BLaER1 treated with 17β-estradiol and CSF1 and Interleukin-3, amounts not matched to agents 10 nM and 100 nM (cell line): ENCODE results near the gene CLEC14A.

Experiments
- H3K27ac ChIP-seq, 11 experiments: shearing (Covaris generic); formaldehyde crosslinking; 2 replicates each; pipeline ENCODE4 v1.8.1; 2022
- H3K27me3 ChIP-seq, 11 experiments: shearing (Covaris generic); formaldehyde crosslinking; 2 replicates each; pipeline ENCODE4 v1.8.1; 2022
- H3K36me3 ChIP-seq, 11 experiments: shearing (Covaris generic); formaldehyde crosslinking; 2 replicates each; pipeline ENCODE4 v1.8.1; 2022
- H3K4me1 ChIP-seq, 10 experiments: shearing (Covaris generic); formaldehyde crosslinking; 2 replicates each; pipeline ENCODE4 v1.8.1; 2022
- H3K4me2 ChIP-seq, 11 experiments: shearing (Covaris generic); formaldehyde crosslinking; 2 replicates each; pipeline ENCODE4 v1.8.1; 2022
- H3K4me3 ChIP-seq, 10 experiments: shearing (Covaris generic); formaldehyde crosslinking; 2 replicates each; pipeline ENCODE4 v1.8.1; 2022
- H3K9ac ChIP-seq, 11 experiments: shearing (Covaris generic); formaldehyde crosslinking; 2 replicates each; pipeline ENCODE4 v1.8.1; 2022
- H3K9me3 ChIP-seq, 11 experiments: shearing (Covaris generic); formaldehyde crosslinking; replicated peaks in 1 of 11; 2 replicates each; pipeline ENCODE4 v1.8.1; 2022
- H4K20me1 ChIP-seq, 11 experiments: shearing (Covaris generic); formaldehyde crosslinking; 2 replicates each; pipeline ENCODE4 v1.8.1; 2022
- Cebpa-rat ChIP-seq, 11 experiments: shearing (Covaris generic); IDR thresholded peaks; 2 replicates each; pipeline ENCODE4 v1.8.1; 2022

Gene CLEC14A

GRCh38 chr14:38226366-38226765, 29.5 kb downstream of the CLEC14A start:
- no peak overlapping the region for H3K9ac ChIP-seq
- no peaks in the 10 kb centered on the region for H3K4me1 ChIP-seq
- H3K36me3 ChIP-seq = no peaks in the 10 kb centered on the region
- H3K27ac ChIP-seq = no peak overlapping the region
- no peak overlapping the region for H3K4me2 ChIP-seq
- H3K9me3 ChIP-seq = peaks cover 0 to 7% (median 0%) of the 10 kb centered on the region in 11 experiments; a peak in 4 of 22 replicates
- TF ChIP-seq Cebpa-rat (IDR thresholded peaks at IDR 0.05) = no peak
- H3K4me3 ChIP-seq = no peak overlapping the region
- H4K20me1 ChIP-seq = no peaks in the 10 kb centered on the region
- no peaks in the 10 kb centered on the region for H3K27me3 ChIP-seq

GRCh38 chr14:38225946-38226345, 29.9 kb downstream of the CLEC14A start:
- H3K4me2 ChIP-seq = no peak overlapping the region
- no peaks in the 10 kb centered on the region for H3K27me3 ChIP-seq
- TF ChIP-seq Cebpa-rat (IDR thresholded peaks at IDR 0.05) = no peak
- H3K27ac ChIP-seq = no peak overlapping the region
- H3K9me3 ChIP-seq = peaks cover 0 to 4% (median 0%) of the 10 kb centered on the region in 11 experiments; a peak in 4 of 22 replicates
- H3K36me3 ChIP-seq = no peaks in the 10 kb centered on the region
- no peaks in the 10 kb centered on the region for H4K20me1 ChIP-seq
- H3K4me1 ChIP-seq = no peaks in the 10 kb centered on the region
- H3K9ac ChIP-seq = no peak overlapping the region
- no peak overlapping the region for H3K4me3 ChIP-seq

- no peaks in the 10 kb centered on the region for H3K27me3 ChIP-seq
- no peak overlapping the region for H3K4me2 ChIP-seq
- no peak overlapping the region for H3K4me3 ChIP-seq
- no peak overlapping the region for H3K27ac ChIP-seq
- no peak for TF ChIP-seq Cebpa-rat (IDR thresholded peaks at IDR 0.05)
- no peaks in the 10 kb centered on the region for H3K36me3 ChIP-seq
- H3K9ac ChIP-seq = no peak overlapping the region
- H3K4me1 ChIP-seq = no peaks in the 10 kb centered on the region
- H4K20me1 ChIP-seq = no peaks in the 10 kb centered on the region
- H3K9me3 ChIP-seq = 0 out of 22 replicates have a peak, but pooled peaks cover 0 to 4% (median 0%) of the 10 kb centered on the region in 11 experiments
Observed at GRCh38 chr14:38224338-38224737, 31.6 kb downstream of the CLEC14A start.

GRCh38 chr14:38221077-38221476, 34.8 kb downstream of the CLEC14A start:
- no peaks in the 10 kb centered on the region for H3K36me3 ChIP-seq
- H3K4me2 ChIP-seq = no peak overlapping the region
- H3K9ac ChIP-seq = no peak overlapping the region
- no peaks in the 10 kb centered on the region for H3K4me1 ChIP-seq
- no peak overlapping the region for H3K4me3 ChIP-seq
- TF ChIP-seq Cebpa-rat (IDR thresholded peaks at IDR 0.05) = no peak
- 0 out of 22 replicates have a peak, but pooled peaks cover 0 to 4% (median 0%) of the 10 kb centered on the region in 11 experiments for H3K9me3 ChIP-seq
- H3K27ac ChIP-seq = no peak overlapping the region
- H3K27me3 ChIP-seq = no peaks in the 10 kb centered on the region
- no peaks in the 10 kb centered on the region for H4K20me1 ChIP-seq

GRCh38 chr14:38217553-38217952, 38.3 kb downstream of the CLEC14A start:
- Histone ChIP-seq H4K20me1 (no peaks in the 10 kb centered on the region), H3K36me3 (no peaks in the 10 kb centered on the region), H3K4me2 (no peak overlapping the region), H3K27me3 (no peaks in the 10 kb centered on the region), H3K4me3 (no peak overlapping the region), H3K27ac (no peak overlapping the region), H3K4me1 (no peaks in the 10 kb centered on the region), H3K9me3 (0 out of 22 replicates have a peak, but pooled peaks cover 0 to 3% (median 0%) of the 10 kb centered on the region in 11 experiments), H3K9ac (no peak overlapping the region)
- TF ChIP-seq Cebpa-rat (IDR thresholded peaks at IDR 0.05) = no peak

DNA sequence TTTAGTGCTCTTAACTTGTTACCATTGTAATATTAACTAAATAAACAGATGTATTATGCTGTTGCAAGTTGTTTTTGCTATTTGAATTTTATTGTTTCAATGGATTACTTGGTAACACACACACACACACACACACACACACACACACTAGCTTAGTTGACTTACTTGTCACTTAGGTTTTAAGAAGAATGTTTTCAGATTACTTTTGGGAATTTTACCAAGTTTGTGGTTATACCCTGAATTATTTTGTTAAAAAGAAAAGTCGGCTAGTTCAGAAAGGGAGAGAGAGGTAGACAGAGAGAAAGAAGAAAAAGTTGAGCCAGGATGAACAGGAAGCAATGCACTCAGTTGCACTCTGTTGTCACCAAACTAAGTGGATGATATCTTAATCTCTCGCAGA, 42.9 kb downstream of the CLEC14A start:
- H3K9ac ChIP-seq = no peak overlapping the region
- no peak overlapping the region for H3K27ac ChIP-seq
- TF ChIP-seq Cebpa-rat (IDR thresholded peaks at IDR 0.05) = no peak
- H3K4me3 ChIP-seq = no peak overlapping the region
- no peak overlapping the region for H3K4me2 ChIP-seq
- no peaks in the 10 kb centered on the region for H3K36me3 ChIP-seq
- peaks cover 36 to 38% (median 38%) of the 10 kb centered on the region in 11 experiments for H3K9me3 ChIP-seq
- H3K27me3 ChIP-seq = peaks cover 18 to 27% (median 23%) of the 10 kb centered on the region in 11 experiments
- no peaks in the 10 kb centered on the region for H3K4me1 ChIP-seq
- H4K20me1 ChIP-seq = no peaks in the 10 kb centered on the region

- Histone ChIP-seq H3K4me3 (no peak overlapping the region), H3K27me3 (peaks cover 18 to 27% (median 23%) of the 10 kb centered on the region in 11 experiments), H3K4me1 (no peaks in the 10 kb centered on the region), H3K4me2 (no peak overlapping the region), H3K9me3 (peaks cover 45 to 47% (median 46%) of the 10 kb centered on the region in 11 experiments), H3K9ac (no peak overlapping the region), H4K20me1 (no peaks in the 10 kb centered on the region), H3K27ac (no peak overlapping the region), H3K36me3 (no peaks in the 10 kb centered on the region)
- TF ChIP-seq Cebpa-rat (IDR thresholded peaks at IDR 0.05) = no peak
Observed at GRCh38 chr14:38212111-38212510, 43.8 kb downstream of the CLEC14A start.

DNA sequence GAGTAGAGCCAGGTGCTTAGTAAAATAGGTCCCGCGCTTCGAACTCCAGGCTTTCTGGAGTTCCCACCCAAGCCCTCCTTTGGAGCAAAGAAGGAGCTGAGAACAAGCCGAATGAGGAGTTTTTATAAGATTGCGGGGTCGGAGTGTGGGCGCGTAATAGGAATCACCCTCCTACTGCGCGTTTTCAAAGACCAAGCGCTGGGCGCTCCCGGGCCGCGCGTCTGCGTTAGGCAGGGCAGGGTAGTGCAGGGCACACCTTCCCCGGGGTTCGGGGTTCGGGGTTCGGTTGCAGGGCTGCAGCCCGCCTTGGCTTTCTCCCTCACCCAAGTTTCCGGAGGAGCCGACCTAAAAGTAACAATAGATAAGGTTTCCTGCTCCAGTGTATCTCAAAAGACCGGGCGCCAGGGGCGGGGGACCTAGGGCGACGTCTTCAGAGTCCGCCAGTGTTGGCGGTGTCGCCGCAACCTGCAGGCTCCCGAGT, 44.6 kb downstream of the CLEC14A start:
- no peak overlapping the region for H3K9ac ChIP-seq
- H3K9me3 ChIP-seq = peaks cover 50 to 55% (median 54%) of the 10 kb centered on the region in 11 experiments
- H3K4me3 ChIP-seq = no peak overlapping the region
- H4K20me1 ChIP-seq = no peaks in the 10 kb centered on the region
- H3K4me1 ChIP-seq = no peaks in the 10 kb centered on the region
- H3K36me3 ChIP-seq = no peaks in the 10 kb centered on the region
- no peak overlapping the region for H3K4me2 ChIP-seq
- no peak overlapping the region for H3K27ac ChIP-seq
- H3K27me3 ChIP-seq = peaks cover 18 to 27% (median 23%) of the 10 kb centered on the region in 11 experiments
- no peak for TF ChIP-seq Cebpa-rat (IDR thresholded peaks at IDR 0.05)

- Histone ChIP-seq H3K9ac (no peak overlapping the region), H3K4me1 (no peaks in the 10 kb centered on the region), H3K27me3 (peaks cover 18 to 27% (median 23%) of the 10 kb centered on the region in 11 experiments), H3K4me2 (no peak overlapping the region), H4K20me1 (no peaks in the 10 kb centered on the region), H3K4me3 (no peak overlapping the region), H3K27ac (no peak overlapping the region), H3K36me3 (no peaks in the 10 kb centered on the region), H3K9me3 (peaks cover 54 to 61% (median 58%) of the 10 kb centered on the region in 11 experiments)
- TF ChIP-seq Cebpa-rat (IDR thresholded peaks at IDR 0.05) = no peak
Observed at GRCh38 chr14:38210587-38211216, 45.2 kb downstream of the CLEC14A start.
